Gastroesophageal sphincter (tissue), 3 donors: ENCODE data around the gene HMX3.

Source experiments
- CTCF ChIP-seq, 4 experiments: fragments of 200-600 bp in 2 of 4; fragments of 450-650 bp in 2 of 4; sonication (generic) in 1 of 4; IDR thresholded peaks; one replicate each; pipeline ENCODE4 v1.5.1; 2017 to 2019; ENCODE audit warnings: antibody characterized with exemption in 4 of 4, mild to moderate bottlenecking in 2 of 4, moderate library complexity in 2 of 4
- EP300 ChIP-seq: sonication (generic); formaldehyde crosslinking; IDR thresholded peaks from one replicate; pipeline ENCODE4 v1.6.1; 2017; ENCODE audit warnings: antibody characterized with exemption, mild to moderate bottlenecking
- POLR2A ChIP-seq, 2 donors: fragments of 450-650 bp; IDR thresholded peaks; one replicate each; pipeline ENCODE4 v1.6.1; 2017; ENCODE audit warnings: antibody characterized with exemption in 2 of 2, mild to moderate bottlenecking in 2 of 2, moderate library complexity in 1 of 2

DNA sequence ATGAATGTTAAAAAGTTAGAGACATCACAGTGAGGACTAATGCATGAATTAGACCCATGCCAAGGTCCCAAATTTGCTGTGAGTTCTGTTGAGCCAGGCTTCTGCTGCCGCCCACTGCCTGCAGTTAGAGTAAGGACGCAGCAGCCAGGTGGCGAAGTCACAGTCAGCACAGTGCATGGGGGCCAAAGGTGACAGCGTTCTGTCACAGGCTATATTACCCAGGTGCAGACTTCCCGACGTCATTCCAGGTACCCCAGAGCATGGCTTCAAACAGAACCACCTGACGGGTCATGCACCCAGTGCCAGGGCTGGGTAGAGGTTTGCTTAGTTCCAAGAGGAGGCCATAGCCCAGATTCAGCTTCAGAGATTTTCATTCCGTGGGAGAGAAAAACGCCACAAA is 33.9 kb upstream of the HMX3 start:
- TF ChIP-seq CTCF (IDR thresholded peaks at IDR 0.05) (no peak), POLR2A (IDR thresholded peaks at IDR 0.05) (no peak), EP300 (no peak)
